HL-60/S4 (cell line): ENCODE measurements around the gene DCDC2B.

Source experiments
- in situ Hi-C: fragments of 300-500 bp; cut with MboI; formaldehyde crosslinking; loops from 2 replicates; pipeline ENCODE4 v1.14.3; 2022; ENCODE audit warnings: low sequenced_read_pairs

The DCDC2B gene

DNA sequence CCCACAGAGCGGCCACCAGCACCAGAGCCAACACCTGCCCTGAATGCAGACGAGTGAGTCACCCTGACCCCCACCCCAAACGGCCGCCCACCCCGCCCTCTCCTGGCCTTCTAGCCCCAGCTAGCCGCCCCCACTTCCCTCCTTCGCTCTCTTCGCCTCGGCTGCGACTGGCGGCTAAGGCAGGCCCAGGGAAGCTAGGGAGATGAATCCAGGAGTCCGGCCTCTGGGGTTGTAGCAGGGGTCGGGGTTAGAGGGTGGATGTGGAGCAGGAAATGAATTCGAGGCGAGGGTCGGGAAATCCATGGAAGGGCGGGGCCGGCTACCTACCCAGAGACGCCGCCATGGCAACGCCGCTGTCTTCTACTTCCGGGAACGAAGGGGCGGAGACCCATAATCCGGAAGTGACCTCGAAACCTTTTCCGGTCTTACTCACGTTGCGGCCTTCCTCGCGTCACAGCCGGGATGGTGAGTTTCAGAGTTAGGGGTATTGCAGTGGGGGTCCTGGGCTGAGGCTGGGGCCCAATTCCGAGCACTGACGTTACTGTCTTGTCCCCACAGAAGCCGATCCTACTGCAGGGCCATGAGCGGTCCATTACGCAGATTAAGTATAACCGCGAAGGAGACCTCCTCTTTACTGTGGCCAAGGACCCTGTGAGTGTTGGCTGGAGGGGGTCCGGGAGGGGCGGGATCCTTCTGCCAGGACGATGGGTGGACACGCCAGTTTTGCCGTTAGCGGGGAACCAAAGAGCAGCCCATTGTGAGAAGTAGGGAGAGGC lies 13.3 kb downstream of the DCDC2B start, which contains the start of the genes EIF3I and TMEM234:
TSS of gene EIF3I (plus strand) at position 428 of the 776 bp plus-strand sequence. CDS start at position 463, 35 bp downstream.
TSS of gene TMEM234 (minus strand) at position 374 of the 776 bp plus-strand sequence. CDS start at position 343, 31 bp downstream.
- in situ Hi-C loops, result no loop called here

DNA sequence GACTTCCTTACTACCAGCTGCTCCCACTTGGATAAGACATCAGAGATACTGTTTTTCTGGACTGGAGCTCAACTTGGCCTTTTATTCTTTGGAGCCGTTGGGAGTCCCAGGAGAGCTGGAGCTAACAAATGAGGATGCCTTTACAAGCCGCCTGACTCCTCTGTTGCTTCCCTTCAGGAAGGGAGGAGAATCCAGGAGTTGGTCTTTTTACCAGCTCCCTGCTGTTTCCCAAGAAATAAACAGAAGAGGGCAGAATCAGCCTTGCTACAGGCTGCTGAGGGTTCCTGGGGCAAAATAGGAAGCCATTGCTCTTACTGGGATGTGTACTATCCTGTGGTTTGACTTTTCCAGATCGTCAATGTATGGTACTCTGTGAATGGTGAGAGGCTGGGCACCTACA lies 14.8 kb downstream of the DCDC2B start:
- in situ Hi-C loops, result no loop called here

DNA sequence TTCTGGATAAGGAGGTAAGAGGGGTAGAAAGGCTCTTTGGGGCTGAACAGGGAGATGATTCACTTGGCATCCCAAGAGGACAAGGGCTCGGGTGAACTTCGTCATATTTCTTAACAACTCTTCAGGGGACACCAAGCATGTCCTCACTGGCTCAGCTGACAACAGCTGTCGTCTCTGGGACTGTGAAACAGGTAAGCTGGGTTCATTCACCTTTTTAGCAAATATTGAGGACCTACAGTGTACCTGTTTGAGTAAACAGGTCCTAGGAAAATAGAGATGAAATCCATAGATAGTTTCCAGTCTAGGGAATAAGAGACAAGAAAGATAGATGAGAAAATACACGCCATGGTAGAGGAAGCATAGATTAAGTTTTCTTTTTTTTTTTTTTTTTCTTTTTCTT lies 15.4 kb downstream of the DCDC2B start:
- in situ Hi-C loops, result no loop called here

DNA sequence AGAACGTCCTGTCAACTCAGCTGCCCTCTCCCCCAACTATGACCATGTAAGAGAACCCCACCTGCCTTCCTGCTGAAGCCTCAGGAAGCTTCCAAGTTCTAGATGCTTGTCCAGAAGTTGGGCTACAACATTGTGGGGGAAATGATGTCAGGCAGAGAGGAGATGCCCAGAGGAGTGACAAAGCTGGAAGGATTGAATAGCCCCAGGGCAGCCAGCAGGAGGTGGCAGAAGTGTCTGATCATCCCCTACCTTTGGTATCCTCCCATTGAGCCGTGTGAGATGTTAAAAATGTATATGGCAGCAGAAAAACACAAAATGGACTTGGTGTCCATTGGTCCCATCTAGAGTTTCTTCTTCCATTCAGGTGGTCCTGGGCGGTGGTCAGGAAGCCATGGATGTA lies 19.9 kb downstream of the DCDC2B start:
- in situ Hi-C loops, result no loop called here

DNA sequence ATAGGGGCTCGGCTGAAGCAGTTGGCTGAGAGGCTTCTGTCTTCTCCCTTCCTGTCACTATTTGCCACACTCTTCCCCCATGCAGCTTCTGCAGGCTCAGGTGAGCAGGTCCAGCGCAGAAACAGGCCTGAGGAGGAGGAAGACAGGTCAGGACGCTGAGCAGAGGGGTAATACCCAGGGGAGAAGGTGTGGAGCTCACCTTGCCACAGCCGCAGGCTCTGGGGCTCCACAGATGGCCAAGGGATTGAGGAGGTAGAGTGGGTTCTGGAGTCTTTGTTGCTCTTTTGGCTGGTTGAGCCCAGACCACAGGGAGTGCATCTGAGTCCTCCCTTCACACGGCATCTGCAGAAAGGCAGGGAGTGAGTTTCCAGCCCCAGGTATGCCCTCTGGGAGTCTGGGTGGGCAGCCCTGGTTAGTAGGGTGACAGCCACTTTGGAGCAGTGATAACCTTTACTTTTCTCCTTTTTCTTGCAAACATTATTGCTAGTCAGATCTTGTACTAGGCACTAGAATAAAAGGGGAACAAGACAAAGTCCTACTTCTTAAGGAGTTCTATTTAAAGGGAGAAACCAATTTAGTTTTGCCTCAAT lies 23.0 kb downstream of the DCDC2B start:
- in situ Hi-C loops, result no loop called here

DNA sequence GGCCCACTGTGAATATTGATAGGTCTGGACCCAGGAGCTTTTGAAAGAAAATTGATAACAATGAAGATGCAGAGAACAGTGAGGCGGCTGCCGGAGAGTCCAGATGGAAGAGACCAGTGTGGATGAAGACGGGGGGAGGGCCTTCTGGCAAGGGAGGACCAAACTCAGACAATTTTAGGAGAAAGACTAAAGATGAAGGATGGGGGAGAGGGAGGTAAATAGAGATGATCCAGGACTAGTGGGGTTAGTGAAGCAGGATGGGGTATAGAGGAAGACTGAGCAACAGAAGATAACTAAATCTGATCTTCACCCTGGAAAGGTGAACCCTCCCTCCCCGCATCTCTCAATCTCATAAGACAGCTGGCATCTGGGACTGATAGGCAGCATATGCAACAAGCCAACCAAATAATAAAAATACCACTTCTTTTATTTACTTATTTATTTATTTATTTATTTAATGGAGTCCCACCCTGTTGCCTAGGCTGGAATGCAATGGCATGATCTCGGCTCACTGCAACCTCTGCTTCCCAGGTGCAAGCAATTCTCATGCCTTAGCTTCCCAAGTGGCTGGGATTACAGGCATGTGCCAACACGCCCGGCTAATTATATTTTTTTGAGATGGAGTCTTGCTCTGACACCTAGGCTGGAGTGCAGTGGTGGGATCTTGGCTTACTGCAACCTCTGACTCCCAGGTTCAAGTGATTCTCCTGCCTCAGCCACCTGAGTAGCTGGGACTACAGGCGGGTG lies 23.8 kb downstream of the DCDC2B start:
- in situ Hi-C loops, result no loop called here

DNA sequence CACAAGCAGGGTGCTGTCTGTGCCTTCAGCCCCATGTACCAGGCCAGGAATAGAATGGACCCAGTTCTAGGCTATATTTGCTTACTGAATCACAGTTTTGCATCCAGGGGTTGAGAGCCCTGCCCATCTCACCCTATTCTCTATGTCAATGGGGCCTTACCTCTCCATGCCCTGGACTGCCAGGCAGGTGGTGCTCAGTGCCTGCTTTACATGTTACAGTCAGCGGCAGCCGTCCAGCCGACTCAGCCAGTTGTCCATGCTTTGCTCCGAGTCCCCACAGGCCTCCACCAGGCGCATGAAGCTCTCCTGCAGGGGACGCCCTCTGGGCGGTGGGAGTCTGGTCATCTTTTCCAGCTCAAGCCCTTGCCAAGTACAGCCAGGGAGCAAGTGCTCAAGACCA lies 25.9 kb downstream of the DCDC2B start:
- in situ Hi-C loops, result no loop called here

DNA sequence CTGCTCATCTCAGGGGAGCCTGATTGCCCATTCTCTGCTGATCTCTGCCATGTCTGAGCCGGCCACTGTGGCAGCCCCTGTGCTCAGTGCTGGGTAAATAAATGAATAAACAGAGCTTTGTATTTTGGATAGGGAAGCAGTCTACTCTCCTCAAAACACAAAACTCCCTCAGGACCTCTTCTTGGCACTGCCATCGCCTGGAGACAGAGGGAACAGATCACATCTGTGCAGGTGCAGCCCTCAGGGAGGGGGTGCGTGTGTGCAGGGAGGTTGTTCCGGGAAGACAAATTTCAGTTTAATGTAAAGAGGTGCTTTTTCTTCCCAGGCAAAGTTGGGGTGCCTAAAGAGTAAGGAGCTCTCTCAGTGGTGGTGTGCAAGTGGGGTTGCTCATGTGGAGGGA lies 30.4 kb downstream of the DCDC2B start:
- in situ Hi-C loops, result no loop called here

DNA sequence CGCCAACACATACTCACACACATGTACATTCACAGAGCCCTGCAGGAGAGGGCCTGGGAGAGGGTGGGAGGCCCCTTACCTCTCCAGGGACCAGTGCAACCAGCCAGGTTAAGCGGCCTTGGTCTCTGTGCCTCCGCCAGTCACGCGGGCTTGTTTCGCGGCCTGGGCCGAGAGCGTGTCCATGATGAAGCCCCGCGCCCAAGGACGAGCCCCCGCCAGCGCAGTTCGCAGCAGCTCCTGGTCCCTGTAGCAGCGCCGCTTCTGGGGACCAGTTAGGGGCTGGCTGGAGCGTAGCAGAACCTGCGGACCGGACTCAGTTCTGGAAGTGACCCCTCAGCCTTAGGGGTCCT lies 30.9 kb downstream of the DCDC2B start:
- in situ Hi-C loops, result no loop called here

DNA sequence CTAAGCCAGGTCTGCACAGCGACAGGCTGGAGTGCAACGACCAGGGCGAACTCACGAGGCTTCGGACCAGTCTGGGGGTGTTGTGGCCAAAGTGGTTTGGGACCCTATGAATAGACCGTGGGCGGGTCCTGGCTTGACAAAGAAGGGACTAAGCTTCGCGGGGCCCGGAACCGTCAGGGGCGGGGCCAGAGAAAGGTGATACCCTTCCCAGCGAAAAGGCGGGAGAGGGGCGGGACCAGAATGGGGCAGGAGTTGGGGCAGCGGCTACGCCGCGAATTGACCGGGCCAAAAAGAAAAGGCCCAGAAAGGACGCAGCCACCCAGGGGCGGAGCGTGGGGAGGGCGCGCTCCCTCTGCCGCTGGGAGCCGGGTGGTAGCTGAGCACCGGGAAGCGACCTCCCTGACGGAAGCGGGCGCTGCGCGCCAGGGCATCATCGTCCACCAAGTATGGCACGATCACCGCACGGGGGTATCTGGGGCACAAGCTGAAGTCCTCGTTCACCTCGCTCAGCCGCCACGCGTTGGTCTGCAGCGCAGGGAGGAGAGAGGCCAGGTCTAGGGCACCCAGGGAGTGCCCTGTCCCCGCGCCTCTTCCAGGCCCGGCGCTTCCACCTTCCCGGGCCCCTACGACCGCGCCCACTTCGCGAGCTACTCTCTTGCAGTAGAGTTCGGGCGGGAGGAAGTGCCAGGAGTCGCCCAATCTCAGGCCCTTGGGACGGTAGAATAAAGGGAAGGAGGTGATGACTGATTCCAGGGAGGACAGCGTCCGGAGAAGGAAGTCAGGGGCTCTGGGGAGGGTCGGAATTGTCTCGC lies 31.5 kb downstream of the DCDC2B start:
- in situ Hi-C loops, result no loop called here

DNA sequence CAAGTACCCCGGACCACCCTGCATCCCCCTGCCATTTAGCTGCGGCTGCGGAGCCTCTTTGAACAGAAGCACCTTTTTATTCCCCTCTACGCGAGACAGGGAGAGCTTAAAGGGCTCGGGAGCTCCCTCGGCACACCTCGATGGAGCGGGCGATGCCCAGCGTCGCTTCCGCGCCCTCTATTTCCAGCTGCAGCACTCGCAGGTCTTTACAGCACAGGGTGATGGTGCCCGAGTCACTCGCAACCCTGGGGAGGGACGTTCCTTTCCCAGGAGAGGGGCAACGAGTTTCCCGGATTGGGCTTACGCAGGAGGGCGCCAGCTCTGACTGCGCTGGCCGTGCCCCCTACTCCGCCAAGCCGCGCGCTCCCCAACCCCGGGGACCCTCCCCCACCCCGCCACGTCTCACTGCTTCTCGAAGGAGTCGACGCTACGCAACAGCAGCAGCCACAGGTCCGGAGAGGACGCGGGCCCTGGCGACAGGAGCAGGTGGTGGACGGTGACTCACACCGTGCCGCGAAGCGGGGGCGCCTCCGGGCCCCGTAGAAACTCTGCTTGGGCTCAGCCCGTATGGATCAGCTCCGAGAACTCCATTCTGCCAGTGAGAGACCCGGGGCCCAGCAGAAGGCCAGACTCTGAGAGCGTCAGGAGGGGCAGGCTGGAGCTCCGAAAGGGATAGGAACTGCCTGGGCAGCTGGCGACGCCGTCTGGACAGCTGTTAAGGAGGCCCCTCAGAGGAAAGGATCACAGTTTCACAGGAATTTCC lies 32.3 kb downstream of the DCDC2B start:
- in situ Hi-C loops, result no loop called here

DNA sequence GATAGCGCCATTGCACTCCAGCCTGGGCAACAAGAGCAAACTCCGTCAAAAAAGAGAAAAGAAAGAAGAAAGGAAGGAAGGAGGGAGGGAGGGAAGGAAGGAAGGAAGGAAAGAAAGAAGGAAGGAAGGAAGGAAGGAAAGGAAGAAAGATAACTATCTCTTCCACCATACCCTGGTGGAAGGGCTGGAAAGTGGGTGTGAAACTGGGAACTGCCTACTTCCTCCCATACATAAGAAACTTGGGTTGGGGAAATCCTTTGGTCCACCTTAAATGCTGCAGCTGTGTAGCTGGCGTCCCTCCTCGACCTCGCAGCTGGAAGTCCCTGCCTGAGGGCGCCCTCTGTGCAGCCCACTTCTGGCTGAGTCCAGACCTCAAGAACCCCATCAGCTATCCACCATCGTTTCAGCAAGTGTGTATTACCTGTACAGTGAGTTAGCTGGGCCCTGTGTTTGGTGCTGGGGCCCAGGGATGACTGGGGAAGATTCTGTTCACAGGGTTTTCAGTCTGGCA lies 33.5 kb downstream of the DCDC2B start:
- in situ Hi-C loops, result no loop called here

DNA sequence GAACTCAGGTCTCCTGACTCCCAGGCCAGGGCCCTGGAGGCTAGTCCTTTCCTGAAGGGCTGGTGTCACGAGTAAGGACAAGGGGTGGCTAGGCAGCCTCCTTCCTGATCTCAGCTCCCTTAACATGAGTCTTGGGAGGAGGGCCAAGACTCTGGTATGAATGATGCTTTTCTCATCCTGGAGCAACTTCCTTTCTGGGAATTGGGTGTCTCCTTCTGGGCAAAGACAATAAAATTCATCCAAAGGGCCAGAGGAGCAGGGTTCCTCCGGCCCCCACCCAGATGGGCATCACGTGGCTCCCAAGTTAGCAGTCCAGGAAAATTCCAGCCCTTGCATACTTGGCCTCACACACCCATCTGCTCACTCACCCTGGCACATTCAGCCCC lies 38.0 kb downstream of the DCDC2B start, which contains the start of gene FAM167B:
TSS of gene FAM167B (plus strand) at position 335 of the 386 bp plus-strand sequence. CDS start 200 bp downstream, outside the sequence.
- in situ Hi-C loops, result no loop called here

DNA sequence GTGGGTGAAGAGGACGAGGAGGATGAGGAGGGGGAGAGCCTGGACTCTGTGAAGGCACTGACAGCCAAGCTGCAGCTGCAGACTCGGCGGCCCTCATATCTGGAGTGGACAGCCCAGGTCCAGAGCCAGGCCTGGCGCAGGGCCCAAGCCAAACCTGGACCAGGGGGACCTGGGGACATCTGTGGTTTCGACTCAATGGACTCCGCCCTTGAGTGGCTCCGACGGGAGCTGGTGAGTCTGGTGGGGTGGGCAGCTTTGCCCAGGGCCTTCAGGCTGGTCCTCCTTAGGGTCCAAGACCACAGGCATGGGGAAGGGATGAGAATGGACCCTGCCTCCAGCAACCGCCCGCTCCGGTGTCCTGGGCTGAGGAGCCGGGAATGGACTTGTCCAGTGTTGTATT lies 38.6 kb downstream of the DCDC2B start:
- in situ Hi-C loops, result no loop called here

DNA sequence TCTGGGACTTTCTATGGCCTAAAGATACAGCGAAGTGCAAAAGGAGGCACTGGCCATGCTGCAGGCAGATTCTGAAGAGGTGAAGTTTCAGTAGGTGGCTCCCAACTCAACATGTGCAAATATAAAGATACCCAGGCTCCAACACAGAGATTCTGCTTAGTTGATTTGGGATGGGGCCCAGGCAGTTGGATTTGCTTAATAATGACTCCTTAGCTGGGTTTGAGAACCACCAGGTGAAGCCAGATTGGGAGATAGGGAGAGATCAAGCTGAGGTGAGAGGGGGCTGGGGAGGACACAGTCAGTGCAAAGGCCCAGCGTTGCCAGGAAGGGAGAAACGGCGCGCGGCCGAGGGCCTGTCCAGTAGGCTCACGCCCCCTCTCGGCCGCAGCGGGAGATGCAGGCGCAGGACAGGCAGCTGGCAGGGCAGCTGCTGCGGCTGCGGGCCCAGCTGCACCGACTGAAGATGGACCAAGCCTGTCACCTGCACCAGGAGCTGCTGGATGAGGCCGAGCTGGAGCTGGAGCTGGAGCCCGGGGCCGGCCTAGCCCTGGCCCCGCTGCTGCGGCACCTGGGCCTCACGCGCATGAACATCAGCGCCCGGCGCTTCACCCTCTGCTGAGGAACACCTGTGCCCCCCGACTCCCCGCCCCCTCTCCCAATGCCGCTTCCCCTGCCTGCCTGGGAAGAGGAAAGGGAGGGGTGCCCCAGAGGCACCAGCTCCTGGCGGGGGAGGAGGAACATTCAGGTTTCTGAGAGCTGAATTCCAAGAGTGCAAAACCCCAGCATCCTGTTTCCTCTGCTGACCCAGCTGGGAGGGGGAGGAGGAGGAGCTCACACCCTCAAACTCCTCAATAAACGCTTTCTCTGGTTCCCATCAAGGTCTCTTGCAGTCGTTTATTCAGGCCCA lies 39.3 kb downstream of the DCDC2B start:
- in situ Hi-C loops, result no loop called here

DNA sequence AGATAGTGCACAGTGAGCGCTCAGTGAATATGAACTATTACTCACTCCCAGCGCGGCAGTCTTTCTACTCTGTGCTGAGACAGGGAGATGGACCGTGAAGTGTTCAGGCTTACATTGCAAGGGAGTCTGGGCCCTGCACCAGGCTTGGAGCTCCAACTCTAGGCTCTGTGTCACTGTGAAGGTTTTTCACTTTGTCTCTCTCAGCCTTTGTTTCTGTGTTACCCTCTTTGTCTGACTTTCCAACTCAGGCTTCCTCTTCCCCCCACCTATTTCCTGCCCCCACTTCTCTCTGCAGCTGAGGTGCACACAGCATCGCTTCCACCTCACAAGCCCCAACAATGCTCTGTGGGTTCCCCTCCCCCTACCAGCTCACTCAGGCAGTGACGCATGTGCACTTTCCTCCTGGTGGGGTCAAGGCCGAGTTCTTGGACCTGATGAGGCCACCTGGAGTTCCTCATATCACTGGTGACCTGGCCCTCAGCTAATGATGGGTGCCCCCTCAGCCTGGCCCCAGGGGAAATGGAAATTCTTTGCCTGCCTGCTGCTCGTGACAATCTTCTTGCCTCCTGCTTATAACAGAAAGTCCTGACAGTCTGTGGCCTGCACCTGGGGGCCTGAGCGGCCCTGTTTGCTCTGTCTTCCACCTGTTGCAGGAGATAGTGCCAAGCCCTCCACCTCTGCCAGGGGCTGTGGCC lies 41.1 kb downstream of the DCDC2B start:
- in situ Hi-C loops, result no loop called here

DNA sequence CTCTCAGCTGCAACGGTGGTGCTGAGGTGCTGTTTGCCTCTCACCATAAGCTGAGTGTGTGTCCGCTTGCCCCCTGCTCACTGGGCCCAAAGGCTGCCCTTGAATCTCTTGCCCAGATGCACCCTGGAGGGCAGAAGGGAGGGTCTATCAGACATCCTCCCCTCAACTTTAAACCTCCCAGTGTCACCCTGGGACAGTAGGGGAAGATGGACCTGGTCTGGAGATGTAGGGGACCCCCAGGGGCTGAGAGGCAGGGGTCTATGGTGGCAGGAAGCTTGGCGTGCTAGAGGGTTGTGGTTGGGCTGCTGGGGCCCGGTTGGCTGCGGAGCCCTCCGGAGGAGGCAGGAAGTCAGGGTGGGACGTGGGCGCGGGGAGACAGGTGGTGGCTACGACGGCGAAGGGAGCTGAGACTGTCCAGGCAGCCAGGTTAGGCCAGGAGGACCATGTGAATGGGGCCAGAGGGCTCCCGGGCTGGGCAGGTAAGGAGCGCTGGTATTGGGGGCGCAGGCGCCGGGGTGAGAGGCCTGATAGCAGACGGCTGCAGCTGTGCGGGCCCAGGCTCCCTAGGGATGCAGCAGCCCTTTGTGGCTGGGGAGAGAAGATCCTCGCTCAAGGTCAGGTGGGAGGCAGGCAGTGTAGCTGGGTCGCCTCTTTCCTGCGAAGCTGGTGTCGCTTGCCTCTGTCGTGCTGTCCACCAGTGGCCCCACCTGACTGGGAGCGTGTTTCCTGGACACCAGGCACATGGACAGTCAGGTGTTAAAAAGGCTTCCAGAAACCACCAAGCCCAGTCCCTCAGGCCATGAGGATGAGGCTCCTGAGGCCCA lies 42.2 kb downstream of the DCDC2B start, which contains the start of gene LCK:
TSS of gene LCK (plus strand) at position 373 of the 824 bp plus-strand sequence. CDS start 23,065 bp downstream, outside the sequence.
- in situ Hi-C loops, result no loop called here
